ENCODE data around the gene FBXO21.

DNA sequence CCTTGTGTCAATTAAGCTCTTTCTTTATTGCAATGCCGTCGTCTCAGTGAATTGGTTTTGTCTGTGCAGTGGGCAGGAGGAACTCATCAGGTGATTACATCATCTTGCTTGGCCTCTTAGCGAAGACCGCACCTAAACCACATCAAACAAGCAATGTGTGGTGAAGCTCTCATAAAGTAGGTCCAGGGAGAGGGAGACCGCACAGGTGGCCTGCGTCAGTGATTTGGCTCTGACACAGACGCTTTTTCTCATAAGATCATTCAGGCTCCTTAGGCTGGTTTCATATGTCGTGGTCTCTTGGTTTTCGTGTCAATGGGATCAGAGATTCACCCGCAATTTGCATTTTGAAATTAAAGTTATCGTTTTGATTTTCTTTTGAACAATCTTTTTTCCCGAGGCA is 84.4 kb downstream of the FBXO21 start:
- TF ChIP-seq ARNTL (CRISPR knock-in tag; IDR thresholded peaks at IDR 0.05; ENCODE audit: borderline replicate concordance, low read depth) (no peak), PATZ1 (CRISPR knock-in tag; IDR thresholded peaks at IDR 0.05; ENCODE audit: borderline replicate concordance) (no peak), TCF4 (CRISPR knock-in tag; IDR thresholded peaks at IDR 0.05; ENCODE audit: borderline replicate concordance) (no peak)

Measured in SK-N-SH treated with all-trans-retinoic acid at 6 μM for 48 hours (cell line).